OCI-LY7 (cell line): ENCODE measurements around the gene WFDC2.
A peak's percentile ranks its signal among the peaks of the same experiment; 100 is the strongest.

ENCODE experiments used
- CTCF ChIP-seq: fragments of 200-600 bp; sonication (generic); conservative IDR thresholded peaks from 2 replicates; pipeline ENCODE4 v1.5.1; 2014; ENCODE audit warnings: mild to moderate bottlenecking, antibody characterized with exemption, low read length, moderate library complexity, mixed read lengths
- EZH2phosphoT487 ChIP-seq: fragments of 200-600 bp; sonication (generic); IDR thresholded peaks from 2 replicates; pipeline ENCODE4 v1.6.1; 2018; ENCODE audit warnings: low read depth, borderline replicate concordance, mild to moderate bottlenecking, mixed run types, antibody characterized with exemption, low read length, moderate library complexity, mixed read lengths

GRCh38 chr20:45487231-45487635 lies 17.7 kb downstream of the WFDC2 start:
- TF ChIP-seq CTCF = peak; percentile 69
- no peak for TF ChIP-seq EZH2phosphoT487
